ENCODE measurements around the gene SRRM1. TPM values are rescaled to one million over a fixed set of nuclear protein-coding genes. Genes with fewer than 3 reads are reported as not detected.
A peak's percentile ranks its signal among the peaks of the same experiment; 100 is the strongest.

Gene SRRM1
- polyA plus RNA-seq, 3 donors: 55.9 to 106 (median 75.9) TPM

DNA sequence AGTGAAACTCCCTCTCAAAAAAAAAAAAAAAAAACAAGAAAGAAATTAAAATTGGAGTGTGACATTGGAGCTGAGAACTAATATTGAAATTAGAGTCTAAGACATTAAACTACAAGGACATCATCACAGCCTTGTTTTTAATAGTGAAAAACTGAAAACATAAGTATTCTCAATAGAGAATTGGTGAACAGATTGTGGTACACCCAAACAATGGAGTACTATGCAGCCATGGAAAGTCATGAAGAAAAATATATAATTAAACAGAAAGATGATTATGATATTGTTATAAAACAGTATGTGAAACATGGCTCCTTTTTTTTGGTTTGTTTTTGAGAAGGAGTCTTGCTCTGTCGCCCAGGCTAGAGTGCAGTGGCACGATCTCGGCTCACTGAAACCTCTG is 43.8 kb upstream of the SRRM1 start:
- H3K79me2 ChIP-seq (ENCODE audit: insufficient read depth, low read length): no peaks in the 10 kb centered on the region
- DNase-seq: no peak
- H2AFZ ChIP-seq (ENCODE audit: insufficient read depth, low read depth, low read length, poor library complexity, severe bottlenecking): no peak overlapping the region
- H3K9me3 ChIP-seq (replicated peaks in 1 of 2; ENCODE audit: control insufficient read depth in 1 of 2, insufficient read depth in 1 of 2, low read length in 2 of 2): no peaks in the 10 kb centered on the region
- no peaks in the 10 kb centered on the region for H4K20me1 ChIP-seq (ENCODE audit: insufficient read depth, low read length)
- H3K9ac ChIP-seq (ENCODE audit: insufficient read depth, low read length, poor library complexity, severe bottlenecking): no peak overlapping the region
- no peaks in the 10 kb centered on the region for H3K36me3 ChIP-seq (replicated peaks in 1 of 2; ENCODE audit: control insufficient read depth in 1 of 2, insufficient read depth in 2 of 2, low read length in 2 of 2)
- Mint-ChIP-seq H3K27me3 (ENCODE audit: low read depth in 3 of 3) (peaks cover 8 to 14% (median 10%) of the 10 kb centered on the region in 3 donors), H3K4me3 (no peak overlapping the region), H3K27ac (no peak overlapping the region), H3K9me3 (no peaks in the 10 kb centered on the region), H3K36me3 (no peaks in the 10 kb centered on the region), H3K4me1 (no peaks in the 10 kb centered on the region)
- TF ChIP-seq, protein P1, sequence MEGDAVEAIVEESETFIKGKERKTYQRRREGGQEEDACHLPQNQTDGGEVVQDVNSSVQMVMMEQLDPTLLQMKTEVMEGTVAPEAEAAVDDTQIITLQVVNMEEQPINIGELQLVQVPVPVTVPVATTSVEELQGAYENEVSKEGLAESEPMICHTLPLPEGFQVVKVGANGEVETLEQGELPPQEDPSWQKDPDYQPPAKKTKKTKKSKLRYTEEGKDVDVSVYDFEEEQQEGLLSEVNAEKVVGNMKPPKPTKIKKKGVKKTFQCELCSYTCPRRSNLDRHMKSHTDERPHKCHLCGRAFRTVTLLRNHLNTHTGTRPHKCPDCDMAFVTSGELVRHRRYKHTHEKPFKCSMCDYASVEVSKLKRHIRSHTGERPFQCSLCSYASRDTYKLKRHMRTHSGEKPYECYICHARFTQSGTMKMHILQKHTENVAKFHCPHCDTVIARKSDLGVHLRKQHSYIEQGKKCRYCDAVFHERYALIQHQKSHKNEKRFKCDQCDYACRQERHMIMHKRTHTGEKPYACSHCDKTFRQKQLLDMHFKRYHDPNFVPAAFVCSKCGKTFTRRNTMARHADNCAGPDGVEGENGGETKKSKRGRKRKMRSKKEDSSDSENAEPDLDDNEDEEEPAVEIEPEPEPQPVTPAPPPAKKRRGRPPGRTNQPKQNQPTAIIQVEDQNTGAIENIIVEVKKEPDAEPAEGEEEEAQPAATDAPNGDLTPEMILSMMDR (IDR thresholded peaks at IDR 0.05): no peak
- WGBS (ENCODE audit: insufficient coverage): no CpG with 5 or more reads among the region's 3 CpGs
- no peak overlapping the region for H3K27ac ChIP-seq (ENCODE audit: low read depth in 1 of 2, low read length in 2 of 2)
- intact Hi-C loops (cut with micrococcal nuclease): no loop called here
- no peak overlapping the region for H3K4me3 ChIP-seq (replicated peaks in 1 of 3; ENCODE audit: low read depth in 2 of 3, low read length in 3 of 3)
- no peaks in the 10 kb centered on the region for H3K4me1 ChIP-seq (ENCODE audit: control insufficient read depth in 1 of 2, insufficient read depth in 2 of 2, low read length in 2 of 2)
- no peak overlapping the region for H3K4me2 ChIP-seq (replicated peaks; ENCODE audit: extremely low read depth, low read length, poor library complexity, severe bottlenecking)
- H3K27me3 ChIP-seq (ENCODE audit: control insufficient read depth in 2 of 2, insufficient read depth in 2 of 2, low read length in 2 of 2): no peaks in the 10 kb centered on the region

DNA sequence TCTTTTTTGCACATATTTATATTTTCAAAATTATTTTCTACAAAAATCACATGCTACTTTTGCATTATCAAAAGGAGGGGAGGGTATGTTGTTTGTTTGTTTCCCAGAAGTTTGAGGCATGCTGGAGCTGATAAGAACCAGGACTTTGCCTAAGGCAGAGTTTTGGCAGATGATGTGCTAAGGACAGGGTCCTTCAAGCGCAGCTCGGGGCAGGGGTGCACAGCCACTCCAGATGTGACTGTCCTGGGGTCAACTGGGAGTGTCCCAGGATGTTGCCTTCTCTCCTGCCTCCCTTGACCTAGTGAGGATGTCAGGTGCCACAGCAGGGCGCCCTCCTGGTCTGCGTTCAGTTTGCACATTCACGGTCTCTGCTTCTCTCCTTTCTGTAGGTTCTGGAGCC is 42.6 kb upstream of the SRRM1 start:
- Histone ChIP-seq H3K9me3 (replicated peaks in 1 of 2; ENCODE audit: control insufficient read depth in 1 of 2, insufficient read depth in 1 of 2, low read length in 2 of 2) (no peaks in the 10 kb centered on the region), H3K9ac (ENCODE audit: insufficient read depth, low read length, poor library complexity, severe bottlenecking) (no peak overlapping the region), H2AFZ (ENCODE audit: insufficient read depth, low read depth, low read length, poor library complexity, severe bottlenecking) (no peak overlapping the region), H3K36me3 (replicated peaks in 1 of 2; ENCODE audit: control insufficient read depth in 1 of 2, insufficient read depth in 2 of 2, low read length in 2 of 2) (no peaks in the 10 kb centered on the region), H4K20me1 (ENCODE audit: insufficient read depth, low read length) (no peaks in the 10 kb centered on the region), H3K27me3 (ENCODE audit: control insufficient read depth in 2 of 2, insufficient read depth in 2 of 2, low read length in 2 of 2) (no peaks in the 10 kb centered on the region), H3K79me2 (ENCODE audit: insufficient read depth, low read length) (no peaks in the 10 kb centered on the region), H3K4me2 (replicated peaks; ENCODE audit: extremely low read depth, low read length, poor library complexity, severe bottlenecking) (no peak overlapping the region), H3K4me3 (replicated peaks in 1 of 3; ENCODE audit: low read depth in 2 of 3, low read length in 3 of 3) (no peak overlapping the region), H3K4me1 (ENCODE audit: control insufficient read depth in 1 of 2, insufficient read depth in 2 of 2, low read length in 2 of 2) (no peaks in the 10 kb centered on the region), H3K27ac (ENCODE audit: low read depth in 1 of 2, low read length in 2 of 2) (no peak overlapping the region)
- Mint-ChIP-seq H3K4me3 (peak overlapping the region in 1 of 2 donors; percentile 17), H3K9me3 (no peaks in the 10 kb centered on the region), H3K4me1 (no peaks in the 10 kb centered on the region), H3K27me3 (ENCODE audit: low read depth in 3 of 3) (peaks cover 6 to 14% (median 10%) of the 10 kb centered on the region in 3 donors), H3K27ac (no peak overlapping the region), H3K36me3 (no peaks in the 10 kb centered on the region)
- TF ChIP-seq, protein P1 (IDR thresholded peaks at IDR 0.05): no peak
- no peak for DNase-seq
- intact Hi-C loops (cut with micrococcal nuclease): no loop called here
- WGBS (ENCODE audit: insufficient coverage): 91% methylated on average over 5 of the region's 5 CpGs
